OCI-LY3 (cell line): Measurements from ENCODE around the gene BCAP31.

Source experiments
- CTCF ChIP-seq: fragments of 200-600, 300-600 bp; sonication (generic); IDR thresholded peaks from 2 replicates; pipeline ENCODE4 v1.5.1; 2014; ENCODE audit warnings: antibody characterized with exemption, low read length, low read depth
- EZH2phosphoT487 ChIP-seq: fragments of 200-600 bp; shearing (Covaris generic); IDR thresholded peaks from 2 replicates; pipeline ENCODE4 v1.6.1; 2018; ENCODE audit warnings: antibody characterized with exemption, mixed run types, low read depth

GRCh38 chrX:153689654-153690465, 34.3 kb downstream of the BCAP31 start:
- no peak for TF ChIP-seq CTCF
- no peak for TF ChIP-seq EZH2phosphoT487
